Erythroblast (primary cell): ENCODE data around the gene OR56B4.

ENCODE experiments used
- GATA1 ChIP-seq: IDR thresholded peaks from 2 replicates; pipeline ENCODE4 v1.6.1; 2011; ENCODE audit warnings: low read depth, mild to moderate bottlenecking, control low read depth, low read length, moderate library complexity
- POLR2A ChIP-seq: IDR thresholded peaks from 2 replicates; pipeline ENCODE4 v1.6.1; 2011; ENCODE audit warnings: mild to moderate bottlenecking, low read length

DNA sequence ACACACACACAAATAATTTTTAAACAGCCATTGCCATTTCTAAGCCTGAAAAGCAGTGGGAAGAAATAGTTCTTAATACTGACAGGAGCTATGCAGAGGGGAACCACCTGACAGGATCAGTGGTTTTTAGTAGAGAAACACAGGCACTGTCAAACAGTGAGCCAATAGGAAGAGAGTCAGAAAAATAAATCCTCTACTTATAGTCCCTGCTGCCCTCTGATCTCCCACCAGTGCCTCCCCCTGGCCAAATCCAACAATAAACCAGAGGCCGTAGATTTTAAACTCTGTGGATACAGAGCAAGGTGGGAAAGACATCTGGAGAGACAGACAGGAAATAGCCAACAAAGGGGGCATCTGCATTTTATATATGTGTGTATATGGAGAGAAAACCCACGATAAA lies 7.9 kb upstream of the OR56B4 start:
- TF ChIP-seq POLR2A (no peak), GATA1 (no peak)
